Measurements from ENCODE around the gene FBN1. TPM values are rescaled to one million over a fixed set of nuclear protein-coding genes. Genes with fewer than 3 reads are reported as not detected.

Gene FBN1
- total and polyA plus RNA-seq, 8 donors = 4.7 to 384 (median 42.6) TPM

DNA sequence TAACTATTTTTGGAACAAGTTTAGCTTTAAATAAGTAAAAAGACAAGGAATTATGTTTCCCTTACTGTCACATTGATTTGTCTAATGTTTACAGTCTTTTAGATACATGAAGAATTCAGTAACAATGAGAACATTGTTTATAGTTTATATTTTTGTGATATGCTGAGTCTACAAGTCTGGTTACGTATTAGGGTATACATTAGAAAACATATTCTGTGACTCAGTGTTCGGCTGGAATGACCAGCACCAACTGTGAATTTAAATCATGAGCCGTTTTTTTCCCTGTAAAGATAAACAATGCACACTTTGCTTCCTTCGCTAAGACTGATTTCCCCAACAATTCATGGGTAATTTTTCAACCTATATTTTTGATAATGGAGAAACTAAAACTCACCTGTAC, 182.8 kb downstream of the FBN1 start:
- no peaks in the 10 kb centered on the region for H3K27me3 ChIP-seq
- TF ChIP-seq POLR2A (IDR thresholded peaks at IDR 0.05) = no peak
- TF ChIP-seq, protein P1, sequence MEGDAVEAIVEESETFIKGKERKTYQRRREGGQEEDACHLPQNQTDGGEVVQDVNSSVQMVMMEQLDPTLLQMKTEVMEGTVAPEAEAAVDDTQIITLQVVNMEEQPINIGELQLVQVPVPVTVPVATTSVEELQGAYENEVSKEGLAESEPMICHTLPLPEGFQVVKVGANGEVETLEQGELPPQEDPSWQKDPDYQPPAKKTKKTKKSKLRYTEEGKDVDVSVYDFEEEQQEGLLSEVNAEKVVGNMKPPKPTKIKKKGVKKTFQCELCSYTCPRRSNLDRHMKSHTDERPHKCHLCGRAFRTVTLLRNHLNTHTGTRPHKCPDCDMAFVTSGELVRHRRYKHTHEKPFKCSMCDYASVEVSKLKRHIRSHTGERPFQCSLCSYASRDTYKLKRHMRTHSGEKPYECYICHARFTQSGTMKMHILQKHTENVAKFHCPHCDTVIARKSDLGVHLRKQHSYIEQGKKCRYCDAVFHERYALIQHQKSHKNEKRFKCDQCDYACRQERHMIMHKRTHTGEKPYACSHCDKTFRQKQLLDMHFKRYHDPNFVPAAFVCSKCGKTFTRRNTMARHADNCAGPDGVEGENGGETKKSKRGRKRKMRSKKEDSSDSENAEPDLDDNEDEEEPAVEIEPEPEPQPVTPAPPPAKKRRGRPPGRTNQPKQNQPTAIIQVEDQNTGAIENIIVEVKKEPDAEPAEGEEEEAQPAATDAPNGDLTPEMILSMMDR (IDR thresholded peaks at IDR 0.05) = no peak
- no peak for TF ChIP-seq EP300 (IDR thresholded peaks at IDR 0.05)
- no peak for TF ChIP-seq POLR2AphosphoS5 (IDR thresholded peaks at IDR 0.05)

DNA sequence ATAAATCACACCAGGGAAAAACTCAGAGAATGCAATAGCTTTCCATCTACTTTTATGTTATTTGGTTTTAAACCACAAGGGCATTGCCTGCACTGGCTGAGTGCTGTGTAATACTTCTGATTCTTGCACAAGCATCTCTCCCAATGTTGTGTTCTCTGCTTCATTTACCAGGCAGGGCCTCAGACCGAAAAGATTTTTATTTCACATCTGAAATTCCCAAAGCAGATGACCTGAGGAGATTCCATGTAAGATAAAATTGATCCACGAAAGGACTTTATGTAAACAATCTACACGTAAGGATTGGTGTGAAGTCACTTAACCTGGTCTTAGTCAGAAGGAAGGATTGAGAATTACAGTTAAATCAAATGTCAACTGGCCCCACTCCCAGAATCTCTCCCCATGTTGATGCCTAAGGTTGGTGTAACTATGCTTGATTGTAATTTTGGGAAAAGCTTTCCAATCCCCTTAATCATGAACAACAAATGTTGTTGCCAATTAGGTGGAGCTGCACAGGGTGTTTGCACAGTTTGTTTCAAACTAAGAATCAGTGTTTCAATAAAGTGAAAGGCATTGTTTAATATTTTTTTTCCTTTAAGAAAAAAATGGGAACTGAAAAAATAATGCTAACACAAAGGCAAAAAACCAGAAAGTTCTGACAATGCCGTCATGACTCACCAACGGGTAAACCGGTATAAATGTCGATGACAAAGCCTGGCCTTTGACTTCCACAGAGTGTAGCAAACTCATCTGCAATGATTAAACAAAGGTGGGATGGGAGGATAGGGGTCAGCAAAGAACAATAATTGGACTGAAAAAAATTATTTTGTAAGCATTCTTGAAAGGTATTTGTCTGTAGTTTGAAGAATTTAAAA, 185.7 kb downstream of the FBN1 start:
- WGBS, 5 donors = 60 to 84% (median 73%) methylated on average over 7 of the region's 7 CpGs

More for the DNA sequence above, 182.8 kb downstream of the FBN1 start:
- Histone ChIP-seq H3K36me3 (peaks cover 7 to 72% (median 53%) of the 10 kb centered on the region in 4 donors), H3K4me3 (no peak overlapping the region), H3K4me1 (peaks cover 0 to 6% (median 0%) of the 10 kb centered on the region in 4 donors), H3K9me3 (no peaks in the 10 kb centered on the region), H3K27ac (no peak overlapping the region)
- WGBS, 5 donors = 42 to 64% (median 55%) methylated on average over 4 of the region's 4 CpGs
- intact Hi-C loops (cut with DNase I; ENCODE audit: low total_unique reads) = no loop called here
- no peak for DNase-seq

DNA sequence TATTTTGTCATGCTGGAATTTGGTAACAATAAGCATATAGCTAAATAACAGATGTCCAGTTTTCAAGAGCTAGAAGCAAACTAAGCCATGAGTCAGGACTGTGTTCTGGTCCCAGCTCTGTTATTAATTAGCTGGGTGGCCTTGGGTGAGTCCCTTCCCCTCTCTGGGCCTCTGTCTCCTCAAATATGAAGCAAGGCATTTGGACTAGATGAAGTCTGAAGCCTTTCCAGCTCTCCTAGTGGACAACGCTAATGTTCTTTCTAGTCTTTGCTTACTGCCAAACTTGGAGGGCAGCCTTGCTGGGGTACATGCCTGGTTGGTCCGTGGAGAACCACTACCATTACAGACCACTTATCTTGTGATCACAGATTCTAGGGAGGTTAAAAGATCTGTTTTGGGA, 186.6 kb downstream of the FBN1 start:
- no peak for TF ChIP-seq EP300 (IDR thresholded peaks at IDR 0.05)
- TF ChIP-seq, protein P1 (IDR thresholded peaks at IDR 0.05) = no peak
- TF ChIP-seq POLR2AphosphoS5 (IDR thresholded peaks at IDR 0.05) = no peak
- no peak for TF ChIP-seq POLR2A (IDR thresholded peaks at IDR 0.05)
- no peaks in the 10 kb centered on the region for H3K27me3 ChIP-seq
- H3K27ac ChIP-seq = peak overlapping the region in 1 of 5 donors; percentile 56
- intact Hi-C loops (cut with DNase I; ENCODE audit: low total_unique reads) = no loop called here
- 63 to 84% (median 75%) methylated on average over 2 of the region's 2 CpGs for WGBS, 5 donors
- no peaks in the 10 kb centered on the region for H3K4me1 ChIP-seq
- no peak for DNase-seq
- peaks cover 0 to 75% (median 51%) of the 10 kb centered on the region in 4 donors for H3K36me3 ChIP-seq
- H3K9me3 ChIP-seq = no peaks in the 10 kb centered on the region
- H3K4me3 ChIP-seq = no peak overlapping the region

More for the DNA sequence above, 185.7 kb downstream of the FBN1 start:
- Histone ChIP-seq H3K27ac (peak overlapping the region in 1 of 5 donors; percentile 56), H3K36me3 (peaks cover 0 to 75% (median 51%) of the 10 kb centered on the region in 4 donors), H3K4me1 (no peaks in the 10 kb centered on the region), H3K9me3 (no peaks in the 10 kb centered on the region), H3K4me3 (no peak overlapping the region), H3K27me3 (no peaks in the 10 kb centered on the region)
- intact Hi-C loops (cut with DNase I; ENCODE audit: low total_unique reads) = no loop called here
- TF ChIP-seq POLR2A (IDR thresholded peaks at IDR 0.05) (no peak), EP300 (IDR thresholded peaks at IDR 0.05) (no peak), POLR2AphosphoS5 (IDR thresholded peaks at IDR 0.05) (no peak)
- TF ChIP-seq, protein P1 (IDR thresholded peaks at IDR 0.05) = no peak
- no peak for DNase-seq

DNA sequence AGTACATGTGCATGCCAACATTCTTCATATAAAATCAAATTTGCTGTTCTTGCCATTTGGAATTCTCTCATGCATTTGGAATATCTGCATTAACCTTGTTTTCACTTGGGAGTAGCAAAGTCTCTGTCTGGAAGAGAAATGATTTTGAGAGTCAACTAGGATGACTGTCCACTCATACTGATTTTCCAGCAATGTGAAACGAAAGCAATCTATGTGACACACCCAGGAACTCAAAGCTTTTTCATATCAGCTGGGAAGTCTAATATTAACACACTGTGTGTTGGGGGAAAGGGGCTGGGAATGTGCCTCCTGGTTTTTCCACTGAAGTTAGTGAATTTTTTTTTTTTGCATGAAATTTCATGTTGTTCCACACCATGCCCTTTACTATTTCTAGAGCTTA, 189.4 kb downstream of the FBN1 start:
- peaks cover 3 to 75% (median 47%) of the 10 kb centered on the region in 4 donors for H3K36me3 ChIP-seq
- WGBS, 5 donors = 18 to 43% (median 36%) methylated on average over 1 of the region's 1 CpG
- H3K4me3 ChIP-seq = no peak overlapping the region
- no peaks in the 10 kb centered on the region for H3K9me3 ChIP-seq
- no peak for DNase-seq
- no peak overlapping the region for H3K27ac ChIP-seq
- H3K4me1 ChIP-seq = peaks cover 0 to 4% (median 0%) of the 10 kb centered on the region in 4 donors
- no peaks in the 10 kb centered on the region for H3K27me3 ChIP-seq
- TF ChIP-seq POLR2A (IDR thresholded peaks at IDR 0.05) = no peak
- no peak for TF ChIP-seq EP300 (IDR thresholded peaks at IDR 0.05)
- TF ChIP-seq POLR2AphosphoS5 (IDR thresholded peaks at IDR 0.05) = no peak
- TF ChIP-seq, protein P1 (IDR thresholded peaks at IDR 0.05) = no peak
- intact Hi-C loops (cut with DNase I; ENCODE audit: low total_unique reads) = no loop called here
